Left colon (tissue), 2 donors: Measurements from ENCODE around the gene ZNF488. TPM values are rescaled to one million over a fixed set of nuclear protein-coding genes. Genes with fewer than 3 reads are reported as not detected.
"Not testable (repeated sequence)": the region's sequence is repeated elsewhere in the genome, so short reads cannot be mapped to it uniquely, and the experiment has no call there.

Experiments
- ATAC-seq: fragments of 200-7000 bp; cut with Tn5 transposase; one replicate; pipeline ENCODE4 v1.9.1; 2020; ENCODE audit warnings: mild to moderate bottlenecking, moderate library complexity
- DNase-seq, 2 donors: peaks; one replicate each; pipeline ENCODE4 v3.0.0-alpha.2; 2020
- intact Hi-C, 2 donors: fragments of 100-400 bp; cut with DNase I in 1 of 2; cut with micrococcal nuclease in 1 of 2; formaldehyde crosslinking; loops; one replicate each; pipeline versions ENCODE4 v1.11.2 to v1.14.0; 2022; cut with DNase I, micrococcal nuclease
- long read RNA-seq: library from polyadenylated mRNA; unstranded; transcript quantifications from one replicate; pipeline ENCODE4 v2.0.0, GENCODE V29; 2021
- total RNA-seq, 2 donors: library from RNA; stranded (reverse); fragmentation: NEBNext Ultra II Directional; extraction: Animal tissue kit (Norgen Biotek cat#: 25700); gene quantifications; one replicate each; pipeline ENCODE4 v1.2.1, GENCODE V29; 2021
- donor health status: DM: no; HTN: no; CAD: no.
- donor health status: DM: yes; HTN: yes; CAD: no.

The ZNF488 gene
- 1 to 10 TPM in 1 of 2 donors, under 1 TPM in 1; 0.64 to 1.7 TPM for total RNA-seq
- long read RNA-seq = 0 reads

- DNase-seq (peak; percentile 81 to 90), ATAC-seq (peak; percentile 93)
- intact Hi-C loops = no loop called here
These were observed at the start of gene ZNF488 for GRCh38 chr10:47384148-47384921. TSS of gene ZNF488 (minus strand) at chr10:47384293. CDS start at chr10:47368829, 15,464 bp downstream.

- intact Hi-C loops = no loop called here
- ATAC-seq (no peak), DNase-seq (no peak)
These were observed 41.8 kb upstream of the ZNF488 start for GRCh38 chr10:47425813-47426419.

- no peak for ATAC-seq
- intact Hi-C loops = no loop called here
- no peak for DNase-seq
These were observed 40.1 kb upstream of the ZNF488 start for GRCh38 chr10:47424231-47424630.

GRCh38 chr10:47423476-47423875 is 39.4 kb upstream of the ZNF488 start:
- ATAC-seq (no peak), DNase-seq (no peak)
- intact Hi-C loops = no loop called here

- no peak for DNase-seq
- no peak for ATAC-seq
- intact Hi-C loops = no loop called here
These were observed 37.2 kb upstream of the ZNF488 start for GRCh38 chr10:47421057-47421952.

GRCh38 chr10:47420305-47421056 is 36.4 kb upstream of the ZNF488 start:
- intact Hi-C loops = no loop called here
- DNase-seq = no peak
- ATAC-seq = no peak

- intact Hi-C loops = no loop called here
- no peak for ATAC-seq
- no peak for DNase-seq
These were observed 35.3 kb upstream of the ZNF488 start for GRCh38 chr10:47419421-47419820.

- no peak for DNase-seq
- intact Hi-C loops = no loop called here
- ATAC-seq = no peak
These were observed 34.9 kb upstream of the ZNF488 start for GRCh38 chr10:47418966-47419365.

GRCh38 chr10:47418321-47418720 is 34.2 kb upstream of the ZNF488 start:
- intact Hi-C loops = no loop called here
- DNase-seq (no peak), ATAC-seq (no peak)

- DNase-seq, intact Hi-C loops, ATAC-seq: not testable (repeated sequence)
These were observed 32.5 kb upstream of the ZNF488 start for GRCh38 chr10:47416305-47417218.

- intact Hi-C loops = no loop called here
- DNase-seq = no peak
- ATAC-seq = no peak
These were observed 31.6 kb upstream of the ZNF488 start for GRCh38 chr10:47415520-47416304.

- intact Hi-C loops = no loop called here
- DNase-seq (no peak), ATAC-seq (no peak)
These were observed 30.8 kb upstream of the ZNF488 start for GRCh38 chr10:47414752-47415519.

GRCh38 chr10:47414227-47414592 is 30.1 kb upstream of the ZNF488 start:
- intact Hi-C loops = no loop called here
- no peak for ATAC-seq
- DNase-seq = no peak

GRCh38 chr10:47413531-47414226 is 29.6 kb upstream of the ZNF488 start:
- intact Hi-C loops = no loop called here
- ATAC-seq (no peak), DNase-seq (no peak)

- intact Hi-C loops = no loop called here
These were observed 28.8 kb upstream of the ZNF488 start for GRCh38 chr10:47412869-47413268.

GRCh38 chr10:47412177-47412730 is 28.2 kb upstream of the ZNF488 start:
- no peak for DNase-seq
- no peak for ATAC-seq
- intact Hi-C loops = no loop called here

More at GRCh38 chr10:47412869-47413268, 28.8 kb upstream of the ZNF488 start:
- no peak for ATAC-seq
- no peak for DNase-seq
